Thymus (tissue), 11 donors: ENCODE data around the gene ERMARD. TPM values are rescaled to one million over a fixed set of nuclear protein-coding genes. Genes with fewer than 3 reads are reported as not detected.

Experiments used
- DNase-seq, 9 donors: peaks; one replicate each; pipeline ENCODE4 v3.0.0-alpha.2; 2013; ENCODE audit warnings: low spot score in 9 of 9, low read depth in 6 of 9, missing footprints in 1 of 9
- H3K27ac ChIP-seq, 2 donors: one replicate each; pipeline ENCODE4 v1.5.1; 2013; ENCODE audit warnings: control low read depth in 1 of 2, low read depth in 1 of 2, low read length in 1 of 2, mild to moderate bottlenecking in 1 of 2, moderate library complexity in 1 of 2
- H3K27me3 ChIP-seq, 2 donors: one replicate each; pipeline ENCODE4 v1.5.1; 2013; ENCODE audit warnings: low read length in 1 of 2; ENCODE audit not compliant: control insufficient read depth in 2 of 2, insufficient read depth in 1 of 2
- H3K36me3 ChIP-seq, 2 donors: one replicate each; pipeline ENCODE4 v1.5.1; 2013; ENCODE audit warnings: low read length in 1 of 2, mild to moderate bottlenecking in 1 of 2, moderate library complexity in 1 of 2; ENCODE audit not compliant: control insufficient read depth in 2 of 2, insufficient read depth in 2 of 2
- H3K4me1 ChIP-seq, 2 donors: one replicate each; pipeline ENCODE4 v1.5.1; 2013; ENCODE audit warnings: low read length in 2 of 2; ENCODE audit not compliant: control insufficient read depth in 2 of 2, insufficient read depth in 2 of 2
- H3K4me3 ChIP-seq, 2 donors: one replicate each; pipeline ENCODE4 v1.5.1; 2013; ENCODE audit warnings: low read length in 2 of 2, control low read depth in 1 of 2, mild to moderate bottlenecking in 1 of 2
- H3K9me3 ChIP-seq, 2 donors: one replicate each; pipeline ENCODE4 v1.5.1; 2013; ENCODE audit warnings: low read length in 1 of 2, mild to moderate bottlenecking in 1 of 2; ENCODE audit not compliant: control insufficient read depth in 2 of 2, insufficient read depth in 1 of 2
- WGBS: extraction: QIAGEN DNeasy Blood & Tissue Kit; methylation state at CpG from one replicate; pipeline ENCODE4 v1.1.7; 2013; 5-methylcytosine and 5-hydroxymethylcytosine counted together
- polyA plus RNA-seq: library from polyadenylated mRNA; stranded (reverse); fragments of 200-250 nt; gene quantifications from one replicate; pipeline ENCODE4 v1.2.3, GENCODE V29; 2013
- total RNA-seq: library from RNA; stranded (reverse); fragments of 120-200 nt; gene quantifications from one replicate; pipeline ENCODE4 v1.2.4, GENCODE V29; 2013
- donor health status: healthy.

Gene ERMARD
- total and polyA plus RNA-seq, 2 donors: 25.4 to 104 TPM

- no peak for DNase-seq
- peaks cover 25 to 38% of the 10 kb centered on the region in 2 donors for H3K36me3 ChIP-seq
- no peak overlapping the region for H3K27ac ChIP-seq
- no peaks in the 10 kb centered on the region for H3K4me1 ChIP-seq
- 98% methylated on average over 12 of the region's 12 CpGs for WGBS
- H3K4me3 ChIP-seq: no peak overlapping the region
- H3K27me3 ChIP-seq: no peaks in the 10 kb centered on the region
- H3K9me3 ChIP-seq: peaks cover 0 to 4% of the 10 kb centered on the region in 2 donors
These were observed 26.5 kb downstream of the ERMARD start for GRCh38 chr6:169777896-169778295.

DNA sequence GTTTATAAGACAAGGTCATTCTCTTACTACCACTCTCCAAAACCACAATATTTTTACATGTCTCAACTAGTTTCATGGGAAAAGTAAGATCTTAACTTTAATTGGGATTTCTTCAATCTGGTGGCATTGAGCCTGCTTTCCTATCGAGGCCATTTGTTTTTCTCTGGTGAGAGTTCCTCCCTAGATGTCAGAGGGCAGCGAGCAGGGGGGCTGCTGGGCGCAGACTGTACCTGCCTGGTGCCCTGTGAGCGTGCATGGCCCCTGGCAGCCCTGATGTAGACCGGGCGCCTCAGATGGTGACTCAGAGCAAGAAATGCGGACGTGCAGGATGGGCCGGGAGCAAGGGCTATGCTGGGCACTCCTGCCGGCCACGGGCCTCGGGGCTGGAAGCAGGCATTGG, 27.2 kb downstream of the ERMARD start:
- H3K36me3 ChIP-seq: peaks cover 26 to 32% of the 10 kb centered on the region in 2 donors

DNA sequence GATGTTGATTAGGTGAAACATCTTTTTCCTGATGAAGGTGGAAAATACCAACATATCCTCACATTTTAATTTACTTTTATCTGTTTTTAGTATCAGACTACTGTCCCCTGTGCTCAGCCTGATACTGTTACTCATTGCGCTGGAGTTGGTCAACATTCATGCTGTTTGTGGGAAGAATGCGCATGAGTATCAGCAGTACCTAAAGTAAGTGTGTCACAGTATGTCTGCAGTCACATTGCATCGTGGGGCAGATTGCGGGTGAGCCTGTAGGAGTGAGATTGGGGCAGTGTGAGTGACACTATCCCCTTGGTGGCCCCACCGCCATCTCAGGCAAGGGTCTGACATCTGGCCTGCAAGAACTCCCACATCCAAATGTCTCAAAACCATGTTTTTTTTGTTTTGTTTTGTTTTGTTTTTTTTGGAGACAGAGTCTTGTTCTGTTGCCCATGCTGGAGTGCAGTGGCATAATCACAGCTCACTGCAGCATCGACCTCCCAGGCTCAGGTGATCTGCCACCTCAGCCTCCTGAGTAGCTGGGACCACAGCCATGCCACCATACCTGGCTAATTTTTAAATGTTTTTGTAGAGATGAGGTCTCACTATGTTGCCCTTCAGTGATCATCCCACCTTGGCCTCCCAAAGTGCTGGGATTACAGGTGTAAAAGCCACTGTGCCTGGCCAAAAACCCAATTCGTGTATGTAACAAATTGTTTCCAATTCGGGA, 27.8 kb downstream of the ERMARD start:
- no peaks in the 10 kb centered on the region for H3K4me1 ChIP-seq
- H3K27ac ChIP-seq: no peak overlapping the region
- peaks cover 0 to under 1% of the 10 kb centered on the region in 2 donors for H3K9me3 ChIP-seq
- H3K4me3 ChIP-seq: no peak overlapping the region
- H3K27me3 ChIP-seq: no peaks in the 10 kb centered on the region
- peaks cover 26 to 28% of the 10 kb centered on the region in 2 donors for H3K36me3 ChIP-seq
- DNase-seq: no peak
- 83% methylated on average over 8 of the region's 8 CpGs for WGBS

More for the DNA sequence above, 27.2 kb downstream of the ERMARD start:
- H3K4me1 ChIP-seq: no peaks in the 10 kb centered on the region
- no peaks in the 10 kb centered on the region for H3K27me3 ChIP-seq
- no peak overlapping the region for H3K4me3 ChIP-seq
- H3K27ac ChIP-seq: no peak overlapping the region
- peaks cover 0 to 4% of the 10 kb centered on the region in 2 donors for H3K9me3 ChIP-seq
- 96% methylated on average over 12 of the region's 12 CpGs for WGBS
- no peak for DNase-seq

DNA sequence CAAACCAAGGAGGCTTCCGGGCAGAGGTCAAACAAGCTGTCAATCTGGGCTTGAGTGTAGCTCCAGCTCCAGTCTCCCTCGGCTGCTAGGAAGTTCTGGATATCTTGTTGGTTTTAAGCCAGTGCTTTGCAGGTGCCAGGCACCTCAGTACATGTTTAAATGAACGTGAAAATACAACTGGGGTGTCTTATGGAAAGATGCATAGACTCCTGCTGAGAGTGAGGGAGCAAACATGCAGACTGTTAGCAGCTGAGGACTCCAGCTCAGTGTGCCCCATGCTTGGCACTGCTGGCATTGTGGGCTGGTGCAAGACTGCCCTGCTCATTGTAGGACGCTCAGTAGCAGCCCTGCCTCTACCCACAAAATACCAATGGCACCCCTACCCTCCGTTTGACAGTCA, 28.5 kb downstream of the ERMARD start:
- H3K36me3 ChIP-seq: peaks cover 21 to 28% of the 10 kb centered on the region in 2 donors
- no peaks in the 10 kb centered on the region for H3K9me3 ChIP-seq
- no peak overlapping the region for H3K4me3 ChIP-seq
- DNase-seq: no peak
- H3K27me3 ChIP-seq: no peaks in the 10 kb centered on the region
- H3K4me1 ChIP-seq: no peaks in the 10 kb centered on the region
- H3K27ac ChIP-seq: no peak overlapping the region
- WGBS: 96% methylated on average over 5 of the region's 5 CpGs

DNA sequence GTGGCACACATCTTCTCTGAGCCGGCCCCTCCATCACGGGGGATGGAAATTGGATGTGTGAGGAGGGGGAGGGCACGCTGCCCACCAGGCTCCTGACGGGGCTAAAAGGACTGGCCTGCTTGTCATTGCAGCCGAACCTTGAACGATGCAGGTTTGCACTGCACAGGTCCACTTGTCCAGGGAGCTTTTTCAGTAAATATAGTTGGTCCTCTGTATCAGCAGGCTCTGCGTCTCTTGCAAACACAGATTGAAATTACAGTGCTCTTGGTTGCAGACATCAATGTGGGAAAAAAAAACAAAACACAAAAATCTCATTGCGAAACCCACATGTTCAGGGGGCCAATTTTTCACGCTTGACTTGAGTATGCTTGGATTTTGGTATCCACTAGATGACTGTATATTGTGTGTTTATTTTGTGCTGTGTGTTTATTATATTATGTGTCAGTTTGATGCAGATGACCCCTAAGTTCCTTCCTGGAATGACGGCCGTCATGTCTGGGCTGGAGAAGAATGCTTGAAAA, 29.2 kb downstream of the ERMARD start:
- H3K4me1 ChIP-seq: no peaks in the 10 kb centered on the region
- WGBS: 94% methylated on average over 11 of the region's 11 CpGs
- no peak for DNase-seq
- no peak overlapping the region for H3K4me3 ChIP-seq
- H3K36me3 ChIP-seq: peaks cover 21 to 23% of the 10 kb centered on the region in 2 donors
- no peaks in the 10 kb centered on the region for H3K9me3 ChIP-seq
- no peak overlapping the region for H3K27ac ChIP-seq
- H3K27me3 ChIP-seq: no peaks in the 10 kb centered on the region

GRCh38 chr6:169782966-169783365, 31.5 kb downstream of the ERMARD start:
- Histone ChIP-seq H3K9me3 (no peaks in the 10 kb centered on the region), H3K4me1 (no peaks in the 10 kb centered on the region), H3K27me3 (peaks cover 0 to 2% of the 10 kb centered on the region in 2 donors), H3K4me3 (no peak overlapping the region), H3K36me3 (peaks cover 5 to 9% of the 10 kb centered on the region in 2 donors), H3K27ac (no peak overlapping the region)
- 98% methylated on average over 8 of the region's 8 CpGs for WGBS
- no peak for DNase-seq

- DNase-seq: no peak
- H3K4me1 ChIP-seq: no peaks in the 10 kb centered on the region
- H3K36me3 ChIP-seq: peaks cover 3 to 9% of the 10 kb centered on the region in 2 donors
- peaks cover 0 to 6% of the 10 kb centered on the region in 2 donors for H3K27me3 ChIP-seq
- no peak overlapping the region for H3K4me3 ChIP-seq
- no peak overlapping the region for H3K27ac ChIP-seq
- 95% methylated on average over 9 of the region's 9 CpGs for WGBS
- H3K9me3 ChIP-seq: no peaks in the 10 kb centered on the region
These were observed 32.0 kb downstream of the ERMARD start for GRCh38 chr6:169783401-169783800.

DNA sequence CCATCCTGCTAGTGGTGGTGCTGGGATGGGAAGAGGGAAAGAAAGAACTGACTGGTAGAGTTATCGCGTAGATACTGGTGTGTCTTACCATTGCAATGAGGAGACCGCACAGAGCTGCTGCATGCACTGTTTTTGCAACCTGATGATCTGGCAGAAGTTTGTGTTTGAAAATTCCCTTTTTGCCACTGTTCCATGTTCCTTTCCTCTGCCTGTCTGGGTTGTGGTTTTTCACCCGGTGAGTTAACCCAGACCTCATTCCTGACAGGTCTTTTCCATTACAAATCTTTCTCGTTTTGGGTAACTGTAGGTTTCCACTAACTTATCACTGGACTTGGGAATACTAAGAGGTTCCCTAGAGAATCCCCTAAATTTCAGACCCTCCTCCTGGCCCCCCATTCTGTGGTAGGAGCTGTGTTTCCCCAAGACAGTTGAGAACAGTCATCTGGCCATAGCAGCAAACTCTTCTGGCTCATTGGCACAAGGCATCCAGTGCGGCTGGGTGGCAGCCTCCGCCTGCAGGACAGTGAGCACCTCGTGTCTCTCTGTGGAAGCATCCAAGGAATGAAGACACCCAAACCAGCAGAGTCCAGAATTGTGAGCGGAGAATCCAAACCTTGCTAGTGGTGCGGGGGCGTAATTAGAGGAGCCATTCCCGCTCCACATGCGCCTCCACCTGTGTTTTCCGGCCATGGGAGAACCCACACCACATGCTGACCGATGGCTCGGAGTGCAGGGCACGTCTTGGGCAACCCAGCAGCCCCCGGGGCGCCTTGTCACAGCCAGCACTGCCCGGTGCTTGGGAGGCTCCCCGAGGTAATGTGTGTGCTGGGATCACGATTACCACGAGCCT, 32.8 kb downstream of the ERMARD start:
- peaks cover 3 to 6% of the 10 kb centered on the region in 2 donors for H3K36me3 ChIP-seq
- no peak for DNase-seq
- 97% methylated on average over 23 of the region's 23 CpGs for WGBS
- H3K27ac ChIP-seq: no peak overlapping the region
- peaks cover 5 to 10% of the 10 kb centered on the region in 2 donors for H3K27me3 ChIP-seq
- H3K4me1 ChIP-seq: no peaks in the 10 kb centered on the region
- H3K4me3 ChIP-seq: no peak overlapping the region
- H3K9me3 ChIP-seq: no peaks in the 10 kb centered on the region

DNA sequence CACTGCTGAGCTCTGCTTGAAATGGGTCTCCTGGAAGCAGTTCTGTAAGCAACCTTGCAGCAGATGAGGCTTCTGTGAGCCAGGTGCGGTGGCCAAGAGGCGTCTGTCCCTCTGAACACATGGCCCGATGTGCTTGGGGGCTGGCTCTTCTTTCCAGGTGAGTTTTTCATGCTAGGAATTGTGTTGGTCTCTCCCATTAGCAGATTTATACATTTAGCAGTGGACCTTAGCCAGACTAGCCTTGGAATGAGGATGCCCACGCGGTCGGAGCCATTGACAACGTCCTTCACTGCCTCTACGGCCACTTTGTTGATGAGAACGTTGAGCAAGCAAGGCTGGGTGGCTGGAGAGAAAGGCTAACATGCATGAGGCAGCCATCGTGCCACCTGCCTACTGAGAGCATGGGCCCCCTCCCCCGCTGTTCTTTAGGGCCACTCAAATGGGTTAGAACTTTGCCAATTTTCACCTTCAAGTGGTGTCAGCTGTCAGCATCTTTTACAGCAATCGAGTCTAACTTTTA, 33.5 kb downstream of the ERMARD start:
- Histone ChIP-seq H3K4me1 (peaks cover 0 to 5% of the 10 kb centered on the region in 2 donors), H3K4me3 (no peak overlapping the region), H3K27me3 (peaks cover 5 to 17% of the 10 kb centered on the region in 2 donors), H3K27ac (no peak overlapping the region), H3K9me3 (peaks cover 0 to 2% of the 10 kb centered on the region in 2 donors), H3K36me3 (peaks cover 3 to 6% of the 10 kb centered on the region in 2 donors)
- WGBS: 89% methylated on average over 12 of the region's 12 CpGs
- no peak for DNase-seq
